NCI-H187 treated with DMSO at 0.1 percent for 48 hours (cell line): ENCODE results near the gene PAPPA.

Experiments
- DNase-seq: peaks from one replicate; lab custom pipeline; 2025; lab: John Stamatoyannopoulos, UW

The PAPPA gene

DNA sequence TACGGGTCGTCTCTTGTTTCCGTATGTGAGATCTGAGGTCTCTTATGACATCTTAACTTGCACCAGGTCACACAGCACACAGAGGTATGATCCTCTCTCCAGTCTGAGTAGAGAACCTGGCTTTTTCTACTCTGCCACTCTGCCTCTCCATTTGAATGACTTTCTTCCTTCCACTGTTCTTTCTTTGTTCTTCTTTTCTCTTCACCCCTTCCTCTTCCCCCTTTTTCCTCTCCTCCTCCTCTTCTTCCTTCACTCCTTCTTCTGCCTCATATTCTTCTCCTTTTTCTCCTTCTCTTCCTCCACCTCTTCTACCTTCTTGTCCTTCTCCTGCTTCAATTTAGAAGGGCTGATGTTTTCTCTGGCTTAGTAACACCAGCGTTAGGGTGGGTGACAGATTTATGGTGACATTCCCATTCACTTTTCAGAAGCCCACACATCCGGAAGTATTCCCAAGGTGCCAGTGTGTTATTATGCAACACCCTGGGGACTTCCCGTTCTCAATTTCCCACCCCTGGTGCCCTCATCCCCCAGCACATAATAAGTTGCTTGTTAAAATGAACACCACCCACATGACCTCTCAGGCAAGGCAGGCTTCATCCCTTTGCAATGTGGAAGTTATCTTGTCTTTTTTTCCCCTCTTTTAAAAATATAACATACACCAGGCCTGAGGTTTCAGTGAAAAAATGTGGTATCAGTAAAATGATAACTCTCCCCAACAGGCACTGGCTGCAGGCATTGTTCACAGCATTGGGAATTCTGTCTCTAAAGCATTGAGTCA, 122.0 kb downstream of the PAPPA start:
- no peak for DNase-seq

DNA sequence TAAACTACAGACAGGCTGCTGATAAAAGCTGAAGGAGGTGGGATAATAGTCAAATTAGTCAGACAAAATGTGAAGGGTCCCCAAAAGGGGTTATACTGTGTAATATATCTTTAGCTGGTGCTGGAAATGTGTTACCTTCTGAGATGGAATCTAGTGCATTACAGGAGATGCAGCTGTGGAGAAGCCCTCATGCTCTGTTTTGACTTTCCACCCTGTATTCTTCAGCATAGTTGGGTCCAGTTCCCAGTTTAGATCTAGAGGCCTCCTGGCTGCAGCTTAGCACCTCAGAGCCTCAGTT, 122.6 kb downstream of the PAPPA start:
- DNase-seq = no peak

DNA sequence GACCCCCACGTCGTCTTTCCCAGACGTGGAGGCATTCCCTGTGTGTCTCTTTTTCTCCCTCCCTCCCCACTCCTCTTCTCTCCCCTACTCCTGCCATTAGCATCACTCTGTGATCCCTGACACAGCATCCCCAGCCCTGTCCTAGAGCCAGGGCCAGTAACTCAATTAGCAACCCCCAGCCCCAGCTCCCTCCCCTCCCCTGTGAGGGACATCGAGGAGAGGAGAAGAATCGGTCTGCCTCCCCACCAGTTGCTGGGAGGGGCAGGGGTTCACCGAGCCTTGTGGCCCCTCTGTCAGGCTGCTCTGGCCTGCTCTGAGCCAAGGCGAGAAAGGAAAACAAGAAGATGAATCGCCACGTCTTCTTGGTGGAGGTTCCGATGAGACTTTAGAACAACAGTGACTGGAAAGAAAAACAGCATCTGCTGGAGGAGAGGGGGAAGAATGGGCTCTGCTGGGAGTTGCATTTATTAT, 123.1 kb downstream of the PAPPA start:
- no peak for DNase-seq

DNA sequence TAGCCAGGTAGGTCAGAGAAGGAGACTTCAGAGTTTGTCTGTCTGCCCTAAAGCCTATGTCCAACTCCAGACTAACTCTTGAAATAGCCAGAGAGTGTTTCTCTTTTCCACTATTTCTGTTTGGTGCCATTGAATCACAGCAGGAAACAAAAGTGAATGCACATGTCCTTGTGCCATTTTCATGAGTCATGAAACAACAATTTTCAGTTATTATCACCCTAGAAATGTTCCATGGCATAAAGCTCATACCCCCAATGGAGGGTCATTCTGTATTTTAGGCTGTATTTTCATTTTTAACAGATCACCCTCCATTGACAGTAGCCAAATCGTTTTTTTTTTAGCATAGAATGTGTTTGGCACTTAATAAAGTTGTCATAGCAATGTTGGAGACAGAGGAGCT, 124.7 kb downstream of the PAPPA start:
- DNase-seq = no peak

DNA sequence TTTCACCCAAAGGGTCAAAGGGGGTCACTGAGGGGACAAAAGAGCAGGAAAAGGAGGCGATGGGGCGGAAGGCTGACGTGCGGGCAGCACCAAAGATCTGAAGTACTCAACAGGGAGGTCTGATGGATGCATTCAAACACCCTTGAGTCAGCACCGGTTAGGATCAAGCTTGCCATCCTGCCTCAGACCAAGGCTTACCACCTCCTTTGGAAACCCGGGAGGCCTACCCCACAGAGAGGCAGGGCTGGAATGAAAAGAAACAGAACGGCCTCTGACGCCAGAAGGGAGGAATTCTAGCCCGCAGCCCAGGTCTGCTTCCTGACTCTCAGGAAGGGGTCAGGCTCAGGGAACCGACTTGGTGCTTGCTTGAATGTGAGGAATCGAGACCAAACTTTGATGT, 125.6 kb downstream of the PAPPA start:
- no peak for DNase-seq

DNA sequence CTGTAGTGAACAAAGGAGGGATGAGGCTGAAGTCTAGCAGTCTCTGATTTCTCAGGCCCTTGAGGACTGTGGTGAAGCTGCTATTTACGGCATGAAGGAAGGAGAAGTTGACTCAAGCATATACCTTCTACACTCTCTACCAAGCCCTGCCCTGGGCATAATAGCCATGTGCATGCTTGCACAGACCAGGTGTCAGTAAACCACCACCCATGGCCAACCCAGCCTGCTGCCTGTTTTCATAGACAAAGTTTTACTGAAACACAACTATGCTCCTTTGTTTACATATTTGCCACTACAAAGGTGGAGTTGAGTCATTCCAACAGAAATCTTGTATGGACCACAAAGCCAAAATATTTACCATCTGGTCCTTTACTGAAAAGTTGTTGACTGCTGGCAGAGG, 126.9 kb downstream of the PAPPA start:
- no peak for DNase-seq

DNA sequence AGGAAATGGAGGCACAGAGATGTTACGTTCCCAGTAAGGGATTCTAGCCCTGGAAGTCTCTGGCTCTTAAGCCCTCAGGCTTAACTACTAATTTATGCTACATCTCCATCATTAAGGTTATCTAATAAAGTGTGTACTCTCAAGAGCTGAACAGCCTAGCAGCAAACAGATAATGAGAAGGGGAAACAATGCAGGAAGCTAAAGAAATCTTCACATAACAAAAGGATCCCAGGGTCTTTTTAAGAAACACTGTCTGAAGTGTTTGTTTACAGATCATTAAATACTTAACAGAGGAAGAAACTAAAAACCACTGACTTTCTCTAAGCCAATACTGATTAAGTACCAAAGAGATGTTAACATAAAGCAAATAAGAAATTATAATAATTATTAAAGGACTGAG, 129.0 kb downstream of the PAPPA start:
- no peak for DNase-seq

DNA sequence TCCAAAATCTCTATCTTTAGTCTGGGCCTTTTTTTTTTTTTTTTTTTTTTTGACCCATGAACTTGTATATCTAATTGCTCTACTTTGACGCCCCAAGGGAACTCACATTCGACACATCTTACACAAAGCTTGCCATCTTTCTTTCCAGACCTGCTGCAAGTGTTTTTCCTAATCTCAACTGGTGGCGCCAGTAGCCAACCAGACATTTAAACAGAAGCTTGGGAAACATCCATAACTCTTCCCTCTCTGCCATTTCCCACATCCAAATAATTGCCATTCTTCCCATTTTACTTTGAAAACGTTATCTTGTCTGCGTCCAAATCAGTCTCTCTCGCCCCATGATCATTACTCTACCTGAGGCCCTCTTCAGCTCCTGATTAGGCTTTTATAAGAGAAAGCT, 130.9 kb downstream of the PAPPA start:
- no peak for DNase-seq

DNA sequence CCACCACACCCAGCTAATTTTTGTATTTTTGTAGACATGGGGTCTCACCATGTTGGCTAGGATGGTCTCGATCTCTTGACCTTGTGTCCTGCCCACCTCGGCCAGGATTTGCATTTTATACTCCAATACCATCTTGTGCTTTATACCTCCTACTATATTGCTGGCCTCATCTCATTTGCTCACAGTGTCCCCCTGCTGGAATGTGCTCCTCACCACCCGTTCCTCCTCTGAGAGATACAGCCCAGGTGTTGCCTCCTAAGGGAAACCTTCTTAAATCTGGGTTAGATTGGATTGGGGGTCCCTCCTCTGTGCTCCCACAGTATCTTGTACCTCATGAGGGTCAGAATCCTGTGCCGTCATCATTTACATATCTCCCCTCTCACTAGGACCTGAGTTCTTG, 131.7 kb downstream of the PAPPA start:
- DNase-seq = no peak

DNA sequence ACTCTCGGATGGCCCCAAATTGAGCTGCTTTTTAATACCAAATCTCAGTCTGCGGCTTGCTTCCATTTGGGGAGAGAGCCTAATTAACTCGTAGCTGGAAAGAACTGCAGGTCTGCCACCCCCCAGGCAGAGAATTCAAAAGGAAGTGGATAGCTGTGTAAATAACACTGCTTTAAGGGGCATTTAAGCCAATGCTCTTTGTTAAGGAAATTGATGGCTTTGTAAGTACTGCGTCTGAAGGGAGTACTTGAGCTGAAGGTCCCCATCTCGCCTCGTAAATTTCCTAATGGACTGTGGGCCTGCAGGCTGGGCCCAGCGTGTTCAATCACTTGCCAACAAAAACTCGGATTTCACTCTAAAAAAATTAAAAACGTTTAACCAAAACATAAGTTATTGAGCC, 132.7 kb downstream of the PAPPA start:
- DNase-seq = peak; percentile 66

DNA sequence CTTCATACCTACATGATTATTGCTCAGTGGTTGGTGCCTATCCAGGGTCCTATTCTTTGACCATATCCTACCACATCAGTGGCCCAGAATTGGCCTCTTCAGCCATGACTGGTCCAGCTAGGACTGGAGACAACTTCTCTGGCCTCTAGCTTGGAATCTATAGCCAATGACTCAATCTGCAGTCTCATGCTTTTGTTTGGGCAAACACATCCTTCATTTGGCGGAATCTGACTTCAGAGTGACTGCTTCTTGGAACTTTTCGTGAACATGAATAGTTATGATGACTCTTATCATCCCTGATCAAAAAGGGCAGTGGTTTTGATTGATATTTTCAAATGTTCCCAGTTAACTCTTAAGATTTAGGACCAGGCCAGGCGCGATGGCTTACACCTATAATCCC, 134.1 kb downstream of the PAPPA start:
- no peak for DNase-seq

DNA sequence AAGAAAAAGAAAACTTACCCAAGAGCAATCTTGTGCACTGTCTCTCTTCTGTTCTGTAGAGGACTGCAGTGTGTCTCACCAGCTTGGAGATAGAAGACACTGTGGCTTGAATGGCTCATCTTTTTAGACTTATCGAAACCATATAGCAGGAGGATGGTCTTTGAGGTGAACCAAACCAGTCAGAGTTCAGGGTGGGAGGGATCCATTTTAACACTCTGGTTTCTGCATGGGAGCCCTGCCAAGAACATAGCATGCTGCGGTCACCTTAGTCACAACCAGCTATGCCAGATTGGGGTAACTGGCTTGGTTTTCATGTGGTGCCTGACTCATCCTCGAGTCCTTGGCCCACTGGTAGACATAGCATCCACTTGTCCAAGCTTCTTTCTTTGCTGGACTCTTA, 135.1 kb downstream of the PAPPA start:
- no peak for DNase-seq

DNA sequence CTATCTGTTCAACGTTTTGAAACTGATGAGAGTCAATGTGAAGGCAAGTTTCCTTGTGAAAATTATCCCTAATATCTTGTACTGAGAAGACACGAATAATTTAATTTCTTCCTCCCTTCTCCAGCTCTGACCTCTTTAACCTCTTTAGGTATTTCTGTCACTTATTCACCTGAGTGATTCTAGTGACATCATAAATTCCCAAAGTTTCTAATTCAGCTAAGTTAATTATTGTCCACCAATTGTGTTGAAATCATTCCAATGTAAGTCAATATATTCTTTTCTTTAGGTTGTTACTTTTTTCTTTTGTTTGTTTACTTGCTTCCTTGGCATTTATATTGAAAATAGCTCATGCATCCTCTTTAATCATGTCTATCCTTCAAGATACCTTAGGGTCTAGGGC, 143.8 kb downstream of the PAPPA start:
- DNase-seq = no peak

DNA sequence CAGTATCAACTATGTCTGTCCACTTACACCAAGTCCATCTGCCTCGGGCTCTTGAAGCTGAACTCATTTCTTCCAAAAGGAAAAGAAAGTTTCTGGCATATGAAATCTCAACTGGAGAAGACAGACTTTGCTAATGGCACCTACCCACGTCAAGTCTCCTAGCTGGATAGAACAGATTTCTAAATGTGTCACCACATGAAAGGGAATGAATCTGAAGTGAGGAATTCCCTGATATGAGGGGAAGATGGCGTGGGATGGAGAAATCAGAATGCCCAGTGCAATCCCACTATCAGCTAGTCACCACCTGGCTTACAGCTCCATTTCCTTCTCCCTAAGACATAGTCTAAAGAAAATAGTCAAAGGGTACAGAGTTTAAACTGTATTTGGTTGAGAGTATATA, 144.7 kb downstream of the PAPPA start:
- no peak for DNase-seq

DNA sequence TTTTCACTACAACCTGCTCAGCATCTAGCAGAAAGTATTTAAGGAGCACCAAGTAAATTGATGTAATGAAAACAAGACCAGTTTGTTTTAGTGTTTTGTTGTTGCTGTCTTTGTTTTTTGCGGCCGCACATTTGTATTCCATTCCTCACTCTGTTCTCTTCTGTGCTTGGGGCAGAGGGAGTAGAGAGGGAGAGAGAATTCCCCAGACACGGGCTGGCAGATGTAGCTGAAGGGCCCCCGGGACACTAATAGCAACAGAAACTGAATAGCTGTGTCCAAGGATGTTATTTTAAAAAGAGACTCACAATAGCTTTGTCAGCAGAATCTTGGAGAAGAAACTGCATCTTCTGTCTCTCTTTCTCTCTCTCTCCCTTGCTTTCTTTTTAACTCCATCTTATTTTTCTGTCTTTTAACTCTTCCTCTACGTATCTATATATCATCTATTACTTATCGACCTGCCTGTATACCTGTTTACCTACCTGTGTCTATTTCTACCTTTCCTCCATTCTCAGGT, 145.3 kb downstream of the PAPPA start:
- DNase-seq = no peak

DNA sequence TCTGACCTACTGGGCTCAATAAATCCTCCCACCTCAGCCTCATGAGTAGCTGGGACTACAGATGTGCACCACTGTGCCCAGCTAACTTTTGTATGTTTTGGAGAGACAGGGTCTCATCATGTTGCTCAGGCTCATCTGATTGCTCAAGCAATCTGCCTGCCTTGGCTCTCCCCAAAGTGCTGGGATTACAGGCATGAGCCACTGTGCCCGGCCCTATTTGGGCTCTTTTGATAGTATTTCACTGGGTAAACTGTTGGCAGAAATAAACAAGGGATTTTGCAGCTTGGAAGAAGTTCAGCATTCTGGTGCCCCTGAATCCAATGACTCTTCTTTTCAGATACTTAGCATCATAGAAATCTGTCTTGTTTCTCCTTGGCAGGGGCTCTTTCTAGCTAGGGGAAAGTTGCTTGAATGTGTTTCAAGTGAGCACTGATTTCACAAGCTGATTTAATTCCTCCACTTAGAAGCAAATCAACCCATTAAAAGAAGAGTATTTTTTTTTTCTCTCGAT, 146.8 kb downstream of the PAPPA start:
- no peak for DNase-seq

DNA sequence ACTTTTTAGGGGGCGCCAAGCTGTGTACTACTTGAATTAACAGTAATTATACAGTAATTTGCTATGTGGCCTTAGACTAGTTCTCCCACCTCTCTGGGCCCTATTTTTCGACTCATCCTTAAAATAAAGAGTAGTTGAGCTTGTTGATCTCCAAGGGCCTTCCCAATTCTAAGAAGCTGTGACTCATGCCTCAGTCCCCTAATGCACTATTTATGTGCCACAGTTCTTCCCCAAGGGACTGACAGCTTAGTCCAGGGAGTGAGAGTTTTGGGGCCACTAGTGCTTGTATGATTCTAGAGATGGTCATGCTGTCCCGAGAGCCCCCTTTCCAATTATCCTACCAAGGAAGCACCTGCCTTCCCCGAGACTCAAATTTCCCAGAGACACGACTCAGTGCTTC, 149.7 kb downstream of the PAPPA start:
- no peak for DNase-seq

DNA sequence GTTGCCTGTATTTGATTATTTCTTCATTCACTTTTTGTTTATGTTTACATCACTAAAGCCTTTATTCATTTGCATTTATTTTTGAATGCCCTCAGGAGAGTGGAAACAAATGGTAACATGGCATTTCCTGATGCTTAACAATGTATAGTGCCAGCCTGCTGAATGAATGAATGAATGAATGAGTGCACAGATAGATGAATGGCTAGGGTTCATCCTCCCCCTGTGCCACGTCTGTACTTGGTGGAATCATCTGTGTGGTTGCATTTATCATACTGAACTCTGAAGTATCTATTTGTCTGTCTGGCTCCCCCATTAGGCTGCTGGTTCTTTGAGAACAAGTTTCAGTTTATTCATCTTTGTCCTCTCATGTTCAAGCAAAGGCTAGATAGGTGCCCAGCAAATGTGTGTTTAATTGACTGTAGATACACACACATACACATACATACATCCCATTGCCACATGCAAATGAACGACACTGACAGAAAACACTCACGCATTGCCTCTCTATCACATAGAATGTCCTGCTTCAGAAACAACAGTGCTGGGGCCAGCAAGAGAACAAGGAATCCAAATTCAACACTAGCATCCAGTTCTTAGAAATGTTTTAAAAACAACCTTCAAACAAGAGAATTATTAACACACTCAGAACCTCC, 150.4 kb downstream of the PAPPA start:
- DNase-seq = no peak

DNA sequence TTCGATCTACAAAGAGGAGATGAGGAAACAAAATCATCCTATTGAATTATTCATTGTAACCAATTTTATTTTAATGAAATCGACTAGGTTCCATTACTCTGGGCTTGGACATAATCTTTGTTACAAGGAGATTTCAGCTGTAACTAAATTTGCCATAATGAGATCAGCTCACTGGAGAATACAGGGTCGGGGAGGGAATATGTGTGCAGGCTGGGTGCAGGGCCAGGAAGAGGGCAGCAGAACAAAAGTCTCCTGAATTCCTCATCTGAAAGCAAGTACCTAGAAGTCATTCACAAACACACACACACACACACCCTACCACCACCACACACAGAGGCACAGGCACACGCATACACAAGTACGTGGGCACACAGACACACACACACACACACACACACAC, 151.2 kb downstream of the PAPPA start:
- DNase-seq = no peak

DNA sequence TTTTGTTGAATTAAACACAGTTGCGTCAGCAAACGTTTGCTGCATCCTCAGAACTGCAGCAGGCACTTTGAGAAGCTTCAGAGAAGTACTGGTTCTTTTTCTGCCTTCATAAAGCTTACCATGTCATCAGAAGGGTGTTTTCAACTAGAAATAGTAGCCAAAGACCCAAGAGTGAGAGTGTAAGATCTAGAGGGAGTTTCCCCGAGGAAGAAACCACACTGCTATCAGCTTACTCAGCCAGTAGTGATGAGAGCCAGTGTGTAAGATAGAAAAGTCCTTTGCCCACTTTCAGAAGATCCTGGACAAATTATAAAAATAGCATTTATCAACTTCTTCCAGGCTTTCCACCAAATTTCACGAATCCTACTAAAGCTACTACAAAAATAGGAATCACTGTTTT, 154.5 kb downstream of the PAPPA start:
- DNase-seq = no peak

DNA sequence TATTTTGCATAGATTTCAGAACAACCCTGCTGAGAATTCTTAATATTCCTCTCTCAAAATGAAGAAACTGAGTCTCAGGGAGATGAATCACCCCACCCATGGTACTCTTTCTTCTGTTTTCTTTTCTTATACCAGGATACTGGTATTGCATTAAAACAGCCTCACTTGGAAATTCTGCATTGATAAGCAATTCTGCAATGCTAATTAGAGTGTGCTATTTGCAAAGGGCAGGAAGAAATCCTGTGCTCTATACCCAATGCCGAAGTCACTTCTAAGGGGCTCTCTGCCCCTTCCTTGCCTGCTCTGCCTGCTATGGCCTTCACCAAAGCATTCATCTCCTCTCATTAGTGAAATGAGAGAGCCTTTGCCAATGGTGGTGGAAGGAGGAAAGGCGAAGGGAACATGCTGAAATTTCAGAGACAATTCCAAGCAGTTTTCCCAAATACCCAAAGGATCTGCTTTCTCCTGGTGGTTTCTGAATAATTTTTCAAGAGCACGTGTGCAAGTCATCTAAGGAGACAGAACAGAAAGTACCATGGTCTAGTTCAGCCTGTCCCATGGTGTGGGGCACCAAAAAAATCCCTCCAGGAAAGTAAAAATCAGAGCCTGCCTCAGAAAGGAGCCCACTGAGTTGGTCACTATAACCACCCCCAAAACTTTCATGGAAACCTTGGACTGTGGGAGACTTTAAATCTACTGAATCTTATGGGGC, 156.5 kb downstream of the PAPPA start:
- DNase-seq = no peak

DNA sequence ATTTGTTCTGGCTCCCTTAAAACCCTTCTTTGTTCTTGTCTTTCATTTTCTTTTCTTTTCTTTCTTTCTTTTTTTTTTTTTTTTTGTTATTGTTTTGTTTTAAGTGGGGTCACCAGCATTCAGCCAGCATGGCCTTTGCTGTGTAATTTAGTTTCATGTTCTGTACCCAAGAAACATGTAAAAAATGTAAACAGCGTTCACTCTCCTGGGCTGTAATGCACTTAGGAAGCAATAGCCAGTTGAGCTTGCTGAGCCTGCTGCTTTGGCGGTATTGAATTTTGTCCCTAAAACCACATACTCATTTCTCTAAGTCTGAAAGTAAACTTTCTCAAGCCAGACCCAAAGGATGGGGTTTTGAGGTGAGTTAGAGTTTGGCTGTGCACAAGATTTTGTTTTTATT, 158.6 kb downstream of the PAPPA start:
- DNase-seq = no peak

DNA sequence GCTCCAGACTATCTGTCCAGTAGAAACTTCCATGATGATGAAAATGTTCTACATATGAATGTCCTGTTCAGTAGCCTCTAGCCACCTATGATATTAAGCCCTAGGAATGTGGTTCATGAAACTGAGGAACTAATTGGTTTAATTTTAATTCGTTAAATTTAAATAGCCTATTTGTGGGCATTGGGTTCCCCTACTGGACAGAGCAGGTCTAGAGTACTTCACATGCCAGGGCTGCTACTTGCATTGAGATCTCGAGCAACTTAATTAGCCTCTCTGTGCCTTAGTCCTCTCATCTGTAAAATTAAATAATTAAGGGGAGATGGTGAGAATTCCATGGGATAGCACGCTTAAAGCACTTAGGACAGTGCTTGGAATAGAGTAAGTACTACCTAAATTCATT, 160.0 kb downstream of the PAPPA start:
- no peak for DNase-seq
